ENCODE results near the gene RGS10. TPM values are rescaled to one million over a fixed set of nuclear protein-coding genes. Genes with fewer than 3 reads are reported as not detected.

RGS10 gene
- polyA plus RNA-seq, 3 donors = 57.1 to 87.2 (median 75.8) TPM

GRCh38 chr10:119535837-119536507 lies 6.5 kb downstream of the RGS10 start:
- H3K27me3 ChIP-seq (ENCODE audit: control insufficient read depth in 2 of 2, insufficient read depth in 2 of 2, low read length in 2 of 2) = no peaks in the 10 kb centered on the region
- H3K4me3 ChIP-seq (replicated peaks in 1 of 3; ENCODE audit: low read depth in 2 of 3, low read length in 3 of 3) = no peak overlapping the region
- peaks cover 88% of the 10 kb centered on the region for H4K20me1 ChIP-seq (ENCODE audit: insufficient read depth, low read length)
- H3K9ac ChIP-seq (ENCODE audit: insufficient read depth, low read length, poor library complexity, severe bottlenecking) = no peak overlapping the region
- no peak for DNase-seq
- TF ChIP-seq CTCF (IDR thresholded peaks at IDR 0.05) = no peak
- Mint-ChIP-seq H3K27ac (peak overlapping the region in 1 of 7 donors; percentile 21), H3K27me3 (ENCODE audit: low read depth in 3 of 3) (peaks cover 0 to 4% (median 2%) of the 10 kb centered on the region in 3 donors), H3K4me1 (peaks cover 72% of the 10 kb centered on the region), H3K9me3 (no peaks in the 10 kb centered on the region), H3K4me3 (no peak overlapping the region), H3K36me3 (peaks cover 19 to 20% of the 10 kb centered on the region in 2 donors)
- H2AFZ ChIP-seq (ENCODE audit: insufficient read depth, low read depth, low read length, poor library complexity, severe bottlenecking) = no peak overlapping the region
- intact Hi-C loops (cut with micrococcal nuclease) = no loop called here
- peaks cover 41 to 61% of the 10 kb centered on the region in 2 donors for H3K4me1 ChIP-seq (ENCODE audit: control insufficient read depth in 1 of 2, insufficient read depth in 2 of 2, low read length in 2 of 2)
- no peak overlapping the region for H3K27ac ChIP-seq (ENCODE audit: low read depth in 1 of 2, low read length in 2 of 2)
- no peaks in the 10 kb centered on the region for H3K9me3 ChIP-seq (replicated peaks in 1 of 2; ENCODE audit: control insufficient read depth in 1 of 2, insufficient read depth in 1 of 2, low read length in 2 of 2)
- no peak overlapping the region for H3K4me2 ChIP-seq (replicated peaks; ENCODE audit: extremely low read depth, low read length, poor library complexity, severe bottlenecking)
- 100% methylated on average over 4 of the region's 11 CpGs for WGBS (ENCODE audit: insufficient coverage)
- peaks cover 0 to 7% of the 10 kb centered on the region in 2 donors for H3K36me3 ChIP-seq (replicated peaks in 1 of 2; ENCODE audit: control insufficient read depth in 1 of 2, insufficient read depth in 2 of 2, low read length in 2 of 2)
- H3K79me2 ChIP-seq (ENCODE audit: insufficient read depth, low read length) = peaks cover 83% of the 10 kb centered on the region

- Mint-ChIP-seq H3K4me1 (peaks cover 66% of the 10 kb centered on the region), H3K9me3 (no peaks in the 10 kb centered on the region), H3K36me3 (peaks cover 19 to 20% of the 10 kb centered on the region in 2 donors), H3K4me3 (no peak overlapping the region), H3K27me3 (ENCODE audit: low read depth in 3 of 3) (peaks cover 0 to 3% (median 0%) of the 10 kb centered on the region in 3 donors), H3K27ac (no peak overlapping the region)
- H3K4me1 ChIP-seq (ENCODE audit: control insufficient read depth in 1 of 2, insufficient read depth in 2 of 2, low read length in 2 of 2) = peaks cover 36 to 55% of the 10 kb centered on the region in 2 donors
- no peak overlapping the region for H3K4me3 ChIP-seq (replicated peaks in 1 of 3; ENCODE audit: low read depth in 2 of 3, low read length in 3 of 3)
- intact Hi-C loops (cut with micrococcal nuclease) = no loop called here
- H3K79me2 ChIP-seq (ENCODE audit: insufficient read depth, low read length) = peaks cover 83% of the 10 kb centered on the region
- H3K36me3 ChIP-seq (replicated peaks in 1 of 2; ENCODE audit: control insufficient read depth in 1 of 2, insufficient read depth in 2 of 2, low read length in 2 of 2) = peaks cover 0 to 7% of the 10 kb centered on the region in 2 donors
- no peak overlapping the region for H3K9ac ChIP-seq (ENCODE audit: insufficient read depth, low read length, poor library complexity, severe bottlenecking)
- no peak for DNase-seq
- no peak overlapping the region for H3K27ac ChIP-seq (ENCODE audit: low read depth in 1 of 2, low read length in 2 of 2)
- H3K27me3 ChIP-seq (ENCODE audit: control insufficient read depth in 2 of 2, insufficient read depth in 2 of 2, low read length in 2 of 2) = no peaks in the 10 kb centered on the region
- TF ChIP-seq CTCF (IDR thresholded peaks at IDR 0.05) = no peak
- H3K4me2 ChIP-seq (replicated peaks; ENCODE audit: extremely low read depth, low read length, poor library complexity, severe bottlenecking) = no peak overlapping the region
- WGBS (ENCODE audit: insufficient coverage) = 100% methylated on average over 1 of the region's 3 CpGs
- peaks cover 88% of the 10 kb centered on the region for H4K20me1 ChIP-seq (ENCODE audit: insufficient read depth, low read length)
- H2AFZ ChIP-seq (ENCODE audit: insufficient read depth, low read depth, low read length, poor library complexity, severe bottlenecking) = no peak overlapping the region
- no peaks in the 10 kb centered on the region for H3K9me3 ChIP-seq (replicated peaks in 1 of 2; ENCODE audit: control insufficient read depth in 1 of 2, insufficient read depth in 1 of 2, low read length in 2 of 2)
These were observed 7.2 kb downstream of the RGS10 start for GRCh38 chr10:119535305-119535704.
